Right renal pelvis (tissue), 4 donors: Measurements from ENCODE around the gene LCE5A. TPM values are rescaled to one million over a fixed set of nuclear protein-coding genes. Genes with fewer than 3 reads are reported as not detected.
"Not testable (repeated sequence)": the region's sequence is repeated elsewhere in the genome, so short reads cannot be mapped to it uniquely, and the experiment has no call there.

ENCODE experiments used
- DNase-seq, 4 donors: peaks; one replicate each; pipeline ENCODE4 v3.0.0-alpha.2; 2013; ENCODE audit warnings: low read depth in 4 of 4, low spot score in 3 of 4, missing footprints in 1 of 4
- polyA plus RNA-seq, 4 donors: library from polyadenylated mRNA; unstranded; fragments of 120-200 nt; gene quantifications; one replicate each; pipeline ENCODE4 v1.2.1, GENCODE V29; 2013; ENCODE audit not compliant: insufficient read length in 4 of 4

Gene LCE5A
- polyA plus RNA-seq, 4 donors: 0.10 TPM; not detected in 3

DNA sequence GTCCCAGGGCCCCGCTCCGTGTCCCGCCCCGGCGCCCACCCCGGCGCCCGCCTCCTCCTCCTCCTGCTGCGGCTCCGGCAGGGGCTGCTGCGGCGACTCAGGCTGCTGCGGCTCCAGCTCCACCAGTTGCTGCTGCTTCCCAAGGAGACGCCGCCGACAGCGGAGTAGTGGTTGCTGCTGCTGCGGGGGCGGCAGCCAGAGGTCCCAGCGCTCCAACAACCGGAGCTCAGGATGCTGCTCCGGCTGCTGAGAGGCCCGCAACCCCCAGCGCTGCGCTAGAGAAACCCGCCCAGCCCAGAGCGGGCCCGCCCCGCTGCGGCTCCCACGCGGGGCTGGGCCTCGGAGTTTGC lies 4.8 kb downstream of the LCE5A start:
- DNase-seq: peak in 2 of 4 donors; percentile 20 to 25

GRCh38 chr1:152516082-152516481 lies 5.5 kb downstream of the LCE5A start:
- DNase-seq: no peak

DNA sequence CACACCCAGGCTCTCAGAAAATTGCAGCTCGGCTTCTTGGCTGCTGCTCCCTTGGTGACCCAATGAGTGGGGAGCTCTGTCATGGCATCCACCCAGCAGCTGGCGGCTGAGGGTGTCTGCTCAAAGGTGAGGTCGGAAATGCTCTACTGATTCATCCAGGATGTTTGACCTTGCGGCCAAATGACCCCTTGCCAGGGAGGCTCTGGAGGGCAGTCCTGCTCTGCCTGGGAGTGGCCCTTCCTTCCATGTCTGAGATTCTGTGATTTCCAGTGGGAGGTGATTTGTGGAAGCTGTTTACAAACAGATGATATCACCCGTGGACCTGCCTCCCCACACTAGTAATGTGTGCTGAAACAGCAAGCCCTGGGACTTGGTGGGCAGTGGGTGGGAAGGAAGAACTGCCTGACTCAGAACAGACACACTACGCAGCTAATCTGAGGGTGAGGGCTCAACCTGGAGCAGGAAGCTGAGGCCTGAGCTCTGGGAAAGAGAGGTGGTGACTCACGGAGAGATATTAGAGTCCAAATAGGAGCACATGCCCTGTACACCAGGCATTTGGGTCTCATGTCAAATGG lies 6.7 kb downstream of the LCE5A start:
- no peak for DNase-seq

GRCh38 chr1:152519851-152520250 lies 9.2 kb downstream of the LCE5A start:
- DNase-seq: no peak

- DNase-seq: no peak
These were observed 10.0 kb downstream of the LCE5A start for GRCh38 chr1:152520561-152521090.

DNA sequence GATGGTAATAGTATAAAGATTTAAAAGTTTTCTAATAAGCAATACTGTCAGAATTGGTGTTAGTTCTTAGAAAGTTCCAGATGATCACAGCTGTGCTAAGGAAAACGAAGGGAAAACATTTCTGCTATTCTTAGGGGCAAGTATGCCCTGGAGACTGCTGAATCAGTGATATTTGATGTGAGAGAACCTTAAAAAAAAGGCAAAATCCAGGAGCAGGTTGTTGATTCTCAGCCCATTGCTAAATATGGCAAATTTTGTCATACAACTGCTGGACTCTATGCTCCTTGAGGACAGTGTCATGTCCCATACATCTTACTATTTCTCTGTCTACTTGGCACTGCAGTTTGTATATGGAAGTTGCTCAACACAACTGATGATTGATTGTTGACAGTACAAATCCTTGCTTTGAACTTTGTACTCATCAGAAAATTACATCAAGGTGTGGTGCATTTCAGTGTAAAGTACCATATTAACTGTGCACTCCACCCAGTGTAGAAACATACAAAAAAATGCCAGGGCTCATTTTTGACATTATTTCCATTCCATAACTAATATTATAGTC lies 14.6 kb downstream of the LCE5A start:
- no peak for DNase-seq

GRCh38 chr1:152533327-152533938 lies 22.8 kb downstream of the LCE5A start:
- DNase-seq: peak in 1 of 4 donors; percentile 15

DNA sequence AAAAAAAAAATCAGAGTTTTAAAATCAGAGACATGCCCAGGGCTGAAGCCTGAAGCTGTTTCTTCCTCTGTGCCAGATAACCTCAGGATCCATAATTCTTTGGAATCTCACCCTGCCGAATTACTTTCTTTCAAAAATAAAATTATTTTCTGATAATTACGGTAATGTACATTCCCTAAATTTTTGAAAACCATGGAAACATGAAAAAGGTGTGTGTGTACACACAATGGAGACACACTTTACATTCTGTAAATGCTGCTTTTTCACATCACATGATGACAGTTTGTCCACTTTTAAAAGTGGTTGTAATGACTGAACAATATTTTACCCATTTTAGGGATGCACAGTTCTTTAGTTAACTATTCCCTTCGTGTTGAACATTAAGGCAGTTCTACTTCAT lies 25.2 kb downstream of the LCE5A start:
- no peak for DNase-seq

- no peak for DNase-seq
These were observed 26.9 kb downstream of the LCE5A start for GRCh38 chr1:152537496-152537895.

- no peak for DNase-seq
These were observed 29.3 kb downstream of the LCE5A start for GRCh38 chr1:152539901-152540300.

DNA sequence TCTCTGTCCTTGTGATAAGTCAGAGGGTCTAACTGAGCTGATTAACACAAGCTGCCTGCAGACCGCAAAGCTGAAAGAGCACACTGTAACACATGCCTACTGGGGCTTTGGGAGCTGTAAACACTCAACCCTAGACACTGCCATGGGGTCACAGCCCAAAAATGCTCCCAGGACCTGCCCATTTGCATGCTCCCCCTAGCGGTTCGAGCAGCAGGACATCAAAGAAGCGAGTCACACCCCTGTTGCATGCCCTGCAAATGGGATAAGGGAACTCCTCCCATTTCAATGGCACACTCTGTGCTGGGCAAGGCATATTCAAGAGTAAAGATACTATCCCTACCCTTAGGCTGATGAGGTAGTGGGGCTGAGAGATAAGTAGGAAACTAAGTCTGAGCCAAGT lies 33.2 kb downstream of the LCE5A start:
- no peak for DNase-seq

- no peak for DNase-seq
These were observed 36.1 kb downstream of the LCE5A start for GRCh38 chr1:152546704-152547103.

DNA sequence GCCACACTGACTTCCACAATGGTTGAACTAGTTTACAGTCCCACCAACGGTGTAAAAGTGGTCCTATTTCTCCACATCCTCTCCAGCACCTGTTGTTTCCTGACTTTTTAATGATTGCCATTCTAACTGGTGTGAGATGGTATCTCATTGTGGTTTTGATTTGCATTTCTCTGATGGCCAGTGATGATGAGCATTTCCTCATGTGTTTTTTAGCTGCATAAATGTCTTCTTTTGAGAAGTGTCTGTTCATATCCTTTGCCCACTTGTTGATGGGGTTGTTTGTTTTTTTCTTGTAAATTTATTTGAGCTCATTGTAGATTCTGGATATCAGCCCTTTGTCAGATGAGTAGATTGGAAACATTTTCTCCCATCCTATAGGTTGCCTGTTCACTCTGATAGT lies 37.8 kb downstream of the LCE5A start:
- not testable (repeated sequence) for DNase-seq

Other genes with a start within 250 kb of the LCE5A start
- gene FLG, start 185.6 kb upstream of the LCE5A start, polyA plus RNA-seq: 1 to 10 TPM; 2.1 to 3.6 (median 2.5) TPM
- gene FLG2, start 150.8 kb upstream of the LCE5A start, polyA plus RNA-seq: under 1 TPM; 0.04 to 0.11 (median 0.07) TPM
- gene CRNN, start 96.5 kb upstream of the LCE5A start, polyA plus RNA-seq: not detected
- not detected for gene CRCT1, start 3.7 kb downstream of the LCE5A start, polyA plus RNA-seq
- not detected for gene LCE3E, start 56.0 kb downstream of the LCE5A start, polyA plus RNA-seq
- gene LCE3D, start 69.7 kb downstream of the LCE5A start, polyA plus RNA-seq: not detected
- not detected for gene LCE3C, start 89.4 kb downstream of the LCE5A start, polyA plus RNA-seq
- gene LCE3B, start 103.0 kb downstream of the LCE5A start, polyA plus RNA-seq: not detected
- gene LCE3A, start 112.3 kb downstream of the LCE5A start, polyA plus RNA-seq: not detected
- gene LCE2D, start 152.6 kb downstream of the LCE5A start, polyA plus RNA-seq: not detected
- gene LCE2C, start 164.5 kb downstream of the LCE5A start, polyA plus RNA-seq: not detected
- gene LCE2B, start 175.3 kb downstream of the LCE5A start, polyA plus RNA-seq: not detected
- not detected for gene LCE2A, start 187.5 kb downstream of the LCE5A start, polyA plus RNA-seq
- not detected for gene LCE4A, start 197.4 kb downstream of the LCE5A start, polyA plus RNA-seq
- gene KPRP, start 247.2 kb downstream of the LCE5A start, polyA plus RNA-seq: not detected